K562 (cell line): ENCODE data around the gene SEC23IP. TPM values are rescaled to one million over a fixed set of nuclear protein-coding genes. Genes with fewer than 3 reads are reported as not detected.

Experiments used
- CREB1 ChIP-seq, 2 experiments: sonication (generic) in 1 of 2; formaldehyde crosslinking in 1 of 2; IDR thresholded peaks; 2 replicates each; pipeline versions ENCODE4 v1.6.1 to v1.8.0; 2012 to 2022; ENCODE audit warnings: inconsistent platforms in 1 of 2, mild to moderate bottlenecking in 1 of 2, missing genetic modification reagents in 1 of 2, moderate library complexity in 1 of 2
- GTF2E2 ChIP-seq: fragments of 200-800 bp; sonication (Bioruptor generic); IDR thresholded peaks from 2 replicates; pipeline ENCODE4 v1.6.1; 2016; ENCODE audit warnings: missing genetic modification characterization, missing compliant biosample characterization
- HMBOX1 ChIP-seq: sonication (generic); IDR thresholded peaks from 2 replicates; pipeline ENCODE4 v1.6.1; 2016
- LEF1 ChIP-seq: fragments of 450-650 bp; IDR thresholded peaks from 2 replicates; pipeline ENCODE4 v1.6.1; 2016; ENCODE audit warnings: mild to moderate bottlenecking
- SNRNP70 ChIP-seq: fragments of 200-400 bp; formaldehyde crosslinking; optimal IDR thresholded peaks from 2 replicates; pipeline ENCODE3; 2017; ENCODE audit warnings: low read depth, low read length
- TAF15 ChIP-seq: fragments of 200-400 bp; formaldehyde crosslinking; IDR thresholded peaks from 2 replicates; pipeline ENCODE4 v1.6.1; 2017; ENCODE audit warnings: mild to moderate bottlenecking, low read depth, low read length, moderate library complexity
- XRCC5 ChIP-seq: fragments of 200-400 bp; formaldehyde crosslinking; IDR thresholded peaks from 2 replicates; pipeline ENCODE4 v1.6.1; 2017; ENCODE audit warnings: low read depth, mild to moderate bottlenecking, low read length
- ZBTB40 ChIP-seq, 2 experiments: fragments of 450-650 bp in 1 of 2; sonication (generic) in 1 of 2; formaldehyde crosslinking in 1 of 2; IDR thresholded peaks; 2 replicates each; pipeline versions ENCODE4 v1.7.1 to v1.9.0; 2016 to 2022; ENCODE audit warnings: inconsistent platforms in 1 of 2, mild to moderate bottlenecking in 1 of 2, missing genetic modification reagents in 1 of 2
- ZNF253 ChIP-seq: fragments of 250-450 bp; sonication (Bioruptor Pico); conservative IDR thresholded peaks from 2 replicates; pipeline ENCODE4 v1.6.1; 2021; ENCODE audit warnings: mild to moderate bottlenecking
- polyA plus RNA-seq, 8 experiments: library from polyadenylated mRNA; depleted of rRNA in 4 of 8; stranded (reverse) in 5 of 8; unstranded in 3 of 8; fragments of >200 nt; fragmentation: Nextera tagmentation in 2 of 8; fragmentation: Illumina TruSeq in 1 of 8; extraction: Ambion mirVana in 2 of 8; extraction: Trizol in 1 of 8; gene quantifications; 2 replicates each; pipeline versions ENCODE4 v1.2.1 to v1.2.3, GENCODE V29; 2011 to 2014; ENCODE audit warnings: inconsistent platforms in 1 of 8, missing spikeins in 1 of 8
- total RNA-seq, 7 experiments: library from RNA; depleted of rRNA in 6 of 7; stranded (reverse); fragments of >200 nt in 6 of 7; fragmentation: Illumina TruSeq in 2 of 7; extraction: Trizol in 2 of 7; gene quantifications; 2 replicates each; pipeline versions ENCODE4 v1.2.1 to v1.2.3, GENCODE V29; 2011 to 2021; ENCODE audit warnings: low replicate concordance in 1 of 7
- TF ChIP-seq, protein P1 (sequence below): fragments of 450-650 bp; IDR thresholded peaks from 2 replicates; pipeline ENCODE4 v1.6.1; 2016; ENCODE audit warnings: antibody characterized with exemption
- TF ChIP-seq, protein P2 (sequence below): sonication (generic); formaldehyde crosslinking; IDR thresholded peaks from 2 replicates; pipeline ENCODE4 v1.8.1; 2023; ENCODE audit warnings: mild to moderate bottlenecking, missing genetic modification reagents
- TF ChIP-seq, protein P3 (sequence below): fragments of 250-450 bp; sonication (Bioruptor Pico); IDR thresholded peaks from 2 replicates; pipeline ENCODE4 v1.9.0; 2021; ENCODE audit warnings: mild to moderate bottlenecking

Gene SEC23IP
- total and polyA plus RNA-seq, 9 of the 15 experiments (the other 6 are each of a cell fraction or from before 2014, with no cell fraction given) = 15.8 to 38.4 (median 22.5) TPM

DNA sequence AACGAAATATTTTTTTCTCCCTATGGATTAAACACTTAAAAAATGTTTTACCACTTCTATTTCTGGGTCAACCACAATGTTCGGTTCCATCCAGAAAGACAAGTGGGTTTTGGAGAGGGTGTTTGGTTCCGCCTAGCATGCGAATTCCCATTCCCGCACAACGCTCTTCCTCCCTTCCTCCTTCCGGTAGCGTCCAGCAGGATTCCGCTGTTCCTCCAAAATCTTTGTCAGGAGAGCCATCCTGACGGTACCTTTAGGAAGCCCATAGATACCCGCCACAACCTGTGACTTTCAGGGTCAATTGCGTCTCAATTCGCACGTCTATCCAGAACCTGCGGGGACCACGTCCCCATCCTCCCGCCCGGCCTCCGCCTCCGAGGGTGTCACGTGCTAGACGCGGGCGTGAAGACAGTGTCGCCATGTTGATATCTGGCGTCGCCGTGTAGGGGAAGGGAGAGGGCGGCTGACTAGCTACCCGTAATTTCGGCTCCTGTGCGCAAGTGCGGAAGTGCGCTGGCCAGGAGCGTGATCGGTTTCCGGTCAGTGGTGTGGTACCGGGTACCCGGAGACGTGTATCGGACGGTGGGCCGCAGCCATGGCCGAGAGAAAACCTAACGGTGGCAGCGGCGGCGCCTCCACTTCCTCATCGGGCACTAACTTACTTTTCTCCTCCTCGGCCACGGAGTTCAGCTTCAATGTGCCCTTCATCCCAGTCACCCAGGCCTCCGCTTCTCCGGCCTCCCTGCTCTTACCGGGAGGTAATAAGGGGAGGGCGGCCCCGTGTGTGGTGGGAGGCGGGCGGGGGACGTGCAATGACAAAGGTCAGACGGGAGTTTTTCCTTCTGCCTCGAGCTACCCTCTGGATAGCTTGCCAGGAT lies at the start of gene SEC23IP (continued):
- TF ChIP-seq, protein P1, sequence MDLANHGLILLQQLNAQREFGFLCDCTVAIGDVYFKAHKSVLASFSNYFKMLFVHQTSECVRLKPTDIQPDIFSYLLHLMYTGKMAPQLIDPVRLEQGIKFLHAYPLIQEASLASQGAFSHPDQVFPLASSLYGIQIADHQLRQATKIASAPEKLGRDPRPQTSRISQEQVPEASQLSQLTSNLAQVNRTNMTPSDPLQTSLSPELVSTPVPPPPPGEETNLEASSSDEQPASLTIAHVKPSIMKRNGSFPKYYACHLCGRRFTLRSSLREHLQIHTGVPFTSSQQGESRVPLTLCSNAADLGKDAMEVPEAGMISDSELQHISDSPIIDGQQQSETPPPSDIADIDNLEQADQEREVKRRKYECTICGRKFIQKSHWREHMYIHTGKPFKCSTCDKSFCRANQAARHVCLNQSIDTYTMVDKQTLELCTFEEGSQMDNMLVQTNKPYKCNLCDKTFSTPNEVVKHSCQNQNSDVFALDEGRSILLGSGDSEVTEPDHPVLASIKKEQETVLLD = peak; percentile 78
- TF ChIP-seq ZNF253 (CRISPR knock-in tag) = no peak
- peak; percentile 95 for TF ChIP-seq ZBTB40 (IDR thresholded peaks at IDR 0.05)
- TF ChIP-seq ZBTB40 (CRISPR knock-in tag; IDR thresholded peaks at IDR 0.05) = no peak
- TF ChIP-seq, protein P2, sequence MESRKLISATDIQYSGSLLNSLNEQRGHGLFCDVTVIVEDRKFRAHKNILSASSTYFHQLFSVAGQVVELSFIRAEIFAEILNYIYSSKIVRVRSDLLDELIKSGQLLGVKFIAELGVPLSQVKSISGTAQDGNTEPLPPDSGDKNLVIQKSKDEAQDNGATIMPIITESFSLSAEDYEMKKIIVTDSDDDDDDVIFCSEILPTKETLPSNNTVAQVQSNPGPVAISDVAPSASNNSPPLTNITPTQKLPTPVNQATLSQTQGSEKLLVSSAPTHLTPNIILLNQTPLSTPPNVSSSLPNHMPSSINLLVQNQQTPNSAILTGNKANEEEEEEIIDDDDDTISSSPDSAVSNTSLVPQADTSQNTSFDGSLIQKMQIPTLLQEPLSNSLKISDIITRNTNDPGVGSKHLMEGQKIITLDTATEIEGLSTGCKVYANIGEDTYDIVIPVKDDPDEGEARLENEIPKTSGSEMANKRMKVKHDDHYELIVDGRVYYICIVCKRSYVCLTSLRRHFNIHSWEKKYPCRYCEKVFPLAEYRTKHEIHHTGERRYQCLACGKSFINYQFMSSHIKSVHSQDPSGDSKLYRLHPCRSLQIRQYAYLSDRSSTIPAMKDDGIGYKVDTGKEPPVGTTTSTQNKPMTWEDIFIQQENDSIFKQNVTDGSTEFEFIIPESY (CRISPR knock-in tag) = no peak
- TF ChIP-seq SNRNP70 = no peak
- peak; percentile 63 for TF ChIP-seq CREB1 (IDR thresholded peaks at IDR 0.05)
- TF ChIP-seq CREB1 (CRISPR knock-in tag; IDR thresholded peaks at IDR 0.05) = peak; percentile 71; the same call in 1 of the 2 replicates
- no peak; the same call in 1 of the 2 replicates for TF ChIP-seq HMBOX1
- no peak for TF ChIP-seq TAF15
- TF ChIP-seq, protein P3, sequence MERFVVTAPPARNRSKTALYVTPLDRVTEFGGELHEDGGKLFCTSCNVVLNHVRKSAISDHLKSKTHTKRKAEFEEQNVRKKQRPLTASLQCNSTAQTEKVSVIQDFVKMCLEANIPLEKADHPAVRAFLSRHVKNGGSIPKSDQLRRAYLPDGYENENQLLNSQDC (CRISPR knock-in tag) = no peak
- no peak for TF ChIP-seq XRCC5
- no peak for TF ChIP-seq LEF1
- peak; percentile 84; the same call in 1 of the 2 replicates for TF ChIP-seq GTF2E2 (tag)
